Activated naive CD4-positive, alpha-beta T cell treated with anti-CD3 and anti-CD28 coated beads, Interleukin-2, amount 50 U/mL, for 72 hours (primary cell): ENCODE data around the gene CACNA2D2. TPM values are rescaled to one million over a fixed set of nuclear protein-coding genes. Genes with fewer than 3 reads are reported as not detected.

Source experiments
- ATAC-seq, 2 donors: fragments of 150-1000 bp; cut with Tn5 transposase; 2 replicates each; pipeline ENCODE4 v1.10.0; 2021; ENCODE audit warnings: mild to moderate bottlenecking in 2 of 2, moderate library complexity in 2 of 2
- DNase-seq, 2 donors: peaks; one replicate each; pipeline ENCODE4 v3.0.0; 2021 to 2022; ENCODE audit warnings: low spot score in 2 of 2
- H3K27ac Mint-ChIP-seq, 2 donors: one replicate each; pipeline ENCODE4 v1.8.0; 2022; ENCODE audit warnings: mild to moderate bottlenecking in 2 of 2, mixed read lengths in 2 of 2
- H3K36me3 Mint-ChIP-seq, 2 donors: one replicate each; pipeline ENCODE4 v1.8.0; 2022; ENCODE audit warnings: mixed read lengths in 2 of 2
- H3K9me3 Mint-ChIP-seq, 2 donors: one replicate each; pipeline ENCODE4 v1.8.0; 2022; ENCODE audit warnings: mixed read lengths in 2 of 2
- total RNA-seq, 2 donors: library from RNA; stranded (reverse); gene quantifications; one replicate each; pipeline ENCODE4 v1.2.3, GENCODE V29; 2022

The CACNA2D2 gene
- total RNA-seq, 2 donors from 2014 or later: 2.4 to 3.0 TPM

DNA sequence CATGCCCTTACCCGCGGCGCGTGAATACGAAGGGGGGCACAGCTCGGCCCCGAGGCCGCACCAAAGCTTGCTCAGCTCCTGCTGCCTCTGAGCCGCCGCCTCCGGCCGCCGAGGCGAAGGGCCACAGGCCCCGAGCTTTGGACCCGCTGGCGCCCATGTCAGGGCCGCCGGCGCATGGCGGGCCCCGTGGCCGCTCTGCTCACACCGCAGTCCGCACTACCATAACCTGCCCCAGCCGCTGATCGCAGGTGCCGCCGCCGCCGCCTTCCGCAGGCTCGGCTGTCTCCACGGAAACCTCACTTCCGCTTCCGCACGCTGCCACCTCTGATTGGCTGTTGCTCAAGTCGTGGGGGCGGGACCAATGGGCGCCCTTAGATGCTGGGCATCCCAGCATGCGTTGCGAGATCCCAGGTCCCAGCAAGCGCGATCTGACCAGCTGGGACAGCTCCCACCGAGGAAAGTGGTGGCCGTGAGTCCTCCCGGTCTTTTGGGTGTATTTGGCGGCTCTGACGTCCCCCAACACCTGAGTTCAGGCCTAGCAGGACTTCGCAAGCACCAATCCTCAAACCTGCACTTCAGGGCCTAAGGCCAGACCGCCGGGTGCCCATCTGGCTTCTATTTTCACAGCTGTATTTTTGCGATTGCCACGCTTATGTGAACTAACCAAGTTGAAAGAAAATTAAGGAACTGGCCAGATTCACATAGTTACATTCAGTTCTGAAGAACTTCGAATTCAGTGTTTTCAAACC is 175.3 kb downstream of the CACNA2D2 start, which contains the start of gene TUSC2:
TUSC2 (minus strand) TSS at position 281 of the 749 bp plus-strand sequence; CDS start at position 157, 124 bp downstream.
- ATAC-seq: peak; percentile 93 to 96
- peak; percentile 93 to 94 for DNase-seq
- no peaks in the 10 kb centered on the region for H3K9me3 Mint-ChIP-seq
- H3K27ac Mint-ChIP-seq: peak within 1 kb of the TSS; percentile 77 to 91
- H3K36me3 Mint-ChIP-seq: peaks cover 4 to 18% of the 10 kb centered on the region in 2 donors

DNA sequence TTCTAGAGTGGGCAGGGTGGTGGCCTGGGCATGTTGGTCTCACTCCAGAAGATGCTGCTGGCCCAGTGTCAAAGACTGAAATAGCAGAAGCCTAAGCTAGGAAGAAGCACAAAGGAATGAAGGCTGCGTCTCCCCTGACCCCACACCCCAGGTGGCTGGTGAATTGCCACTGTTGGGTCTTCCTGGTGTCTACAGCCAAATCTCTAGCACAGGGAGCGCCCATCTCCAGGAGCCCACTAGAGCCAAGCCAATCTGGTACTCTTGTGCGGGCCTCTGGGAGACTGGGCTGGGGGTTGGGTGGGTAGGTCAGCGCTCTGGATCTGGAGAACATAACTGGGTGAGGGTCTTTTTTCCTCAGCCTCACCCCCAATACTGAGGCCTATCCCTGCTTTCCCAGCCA is 176.3 kb downstream of the CACNA2D2 start:
- ATAC-seq (no peak), DNase-seq (no peak)
- Mint-ChIP-seq H3K36me3 (peaks cover 4 to 16% of the 10 kb centered on the region in 2 donors), H3K27ac (peak overlapping the region; percentile 77 to 89), H3K9me3 (no peaks in the 10 kb centered on the region)

DNA sequence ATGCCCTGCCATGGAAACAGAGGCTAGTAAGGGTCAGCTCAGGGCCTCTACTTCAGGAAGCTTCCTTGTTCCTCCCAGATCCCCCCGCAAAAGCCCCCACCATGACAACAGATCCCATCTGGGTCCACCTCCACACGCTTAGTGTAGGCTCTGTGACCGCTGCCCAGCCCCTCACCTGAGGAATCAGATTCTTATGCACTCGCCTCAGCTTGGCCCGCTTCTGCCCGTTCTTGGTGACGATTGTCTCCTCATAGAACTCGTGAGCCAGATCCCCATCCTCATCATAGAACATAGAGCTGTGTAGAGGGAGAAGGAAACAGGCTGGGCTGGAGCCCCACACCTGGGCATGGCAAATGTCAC is 177.3 kb downstream of the CACNA2D2 start:
- no peak for ATAC-seq
- peaks cover 4 to 9% of the 10 kb centered on the region in 2 donors for H3K36me3 Mint-ChIP-seq
- H3K27ac Mint-ChIP-seq: peak overlapping the region in 1 of 2 donors; percentile 53
- H3K9me3 Mint-ChIP-seq: no peaks in the 10 kb centered on the region
- no peak for DNase-seq

DNA sequence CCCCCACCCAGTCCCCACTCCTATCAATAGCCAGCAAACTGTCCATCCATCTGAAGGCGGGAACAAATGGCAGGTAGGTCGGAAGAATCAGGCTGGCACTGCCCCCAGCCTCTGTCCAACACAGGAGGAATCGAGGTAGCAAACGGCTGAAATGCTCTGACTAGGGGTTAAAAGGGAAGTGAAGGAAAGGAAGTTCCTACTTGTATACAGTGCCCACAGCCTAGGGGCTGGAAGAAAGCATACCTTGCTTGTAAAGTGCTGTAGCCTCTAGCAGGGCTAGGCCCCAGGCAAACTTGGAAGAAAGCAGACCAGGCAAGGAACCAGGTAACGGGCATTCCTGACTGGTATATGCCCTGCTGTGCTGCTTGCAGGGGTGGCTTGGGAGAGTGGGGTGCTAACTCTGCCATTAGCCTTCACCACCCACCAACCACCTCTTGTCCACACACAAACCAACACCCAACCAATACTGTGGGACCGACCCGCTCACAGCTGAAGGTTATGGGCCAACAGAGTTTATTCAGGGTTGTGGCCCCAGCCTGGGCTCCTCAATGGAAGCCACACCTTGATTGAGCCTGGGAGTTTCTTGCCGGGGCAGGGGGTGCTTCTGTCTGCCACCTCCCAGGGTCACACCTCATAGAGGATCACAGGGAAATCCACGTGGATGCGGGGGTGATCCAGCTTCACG is 177.8 kb downstream of the CACNA2D2 start:
- ATAC-seq (no peak), DNase-seq (no peak)
- Mint-ChIP-seq H3K36me3 (peaks cover 3 to 4% of the 10 kb centered on the region in 2 donors), H3K27ac (no peak overlapping the region), H3K9me3 (no peaks in the 10 kb centered on the region)

DNA sequence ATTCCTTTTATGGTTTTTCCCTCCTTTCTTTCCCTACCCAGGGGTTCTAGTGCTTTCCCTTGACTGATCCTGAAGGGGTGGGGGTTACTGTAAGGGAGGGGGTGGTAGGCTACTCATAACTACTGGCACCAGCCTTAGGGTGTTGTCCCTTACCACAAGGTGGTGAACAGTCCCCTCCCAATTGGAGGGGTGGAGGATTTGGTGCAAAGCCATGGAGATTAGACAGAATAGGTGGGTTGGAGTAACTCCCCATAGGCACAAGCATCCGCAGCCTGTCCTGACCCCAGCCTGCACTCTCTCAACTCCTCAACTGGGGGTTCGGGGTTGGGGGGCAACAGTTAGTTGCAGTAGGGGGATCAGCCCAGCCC is 178.3 kb downstream of the CACNA2D2 start:
- H3K9me3 Mint-ChIP-seq: no peaks in the 10 kb centered on the region
- H3K36me3 Mint-ChIP-seq: no peaks in the 10 kb centered on the region
- DNase-seq (no peak), ATAC-seq (no peak)
- H3K27ac Mint-ChIP-seq: peak overlapping the region in 1 of 2 donors; percentile 93

DNA sequence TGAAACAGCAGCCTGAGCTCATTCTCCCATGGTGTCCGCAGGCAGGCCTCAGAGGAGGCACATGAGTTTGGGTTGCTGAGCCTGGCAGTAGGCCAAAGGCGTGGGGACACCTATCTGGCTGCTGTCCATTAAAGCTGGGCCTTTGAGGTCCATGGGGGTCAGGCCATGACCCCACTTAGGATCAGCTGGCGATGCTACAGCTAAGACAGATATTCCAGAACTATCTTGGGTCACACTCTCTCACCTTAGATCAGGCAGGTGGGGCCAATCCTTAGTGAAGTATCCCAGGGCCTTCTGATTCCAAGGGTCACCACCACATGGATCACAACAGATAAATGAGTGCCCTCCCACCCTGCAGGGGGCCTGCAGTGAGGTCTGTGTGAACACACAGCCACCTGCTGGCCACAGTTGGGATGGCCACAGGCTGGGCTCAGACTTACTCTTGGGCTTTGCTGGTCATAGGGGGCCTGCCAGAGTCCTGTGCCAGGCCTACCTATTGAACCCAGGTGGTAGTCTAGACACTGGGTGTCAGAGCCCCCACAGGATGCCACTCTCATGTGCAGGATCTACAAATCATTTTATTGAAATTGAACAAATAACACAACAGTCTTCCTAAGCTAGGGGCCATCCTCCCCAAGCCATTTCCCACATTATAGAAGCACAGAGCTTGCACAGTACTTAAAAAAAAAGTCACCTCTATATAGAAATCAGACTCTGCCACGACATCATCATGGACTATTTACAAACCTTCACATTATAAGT is 178.9 kb downstream of the CACNA2D2 start:
- ATAC-seq (peak in 1 of 2 donors; percentile 34), DNase-seq (peak in 1 of 2 donors; percentile 77)
- Mint-ChIP-seq H3K36me3 (no peaks in the 10 kb centered on the region), H3K9me3 (no peaks in the 10 kb centered on the region), H3K27ac (peak overlapping the region; percentile 49 to 93)

DNA sequence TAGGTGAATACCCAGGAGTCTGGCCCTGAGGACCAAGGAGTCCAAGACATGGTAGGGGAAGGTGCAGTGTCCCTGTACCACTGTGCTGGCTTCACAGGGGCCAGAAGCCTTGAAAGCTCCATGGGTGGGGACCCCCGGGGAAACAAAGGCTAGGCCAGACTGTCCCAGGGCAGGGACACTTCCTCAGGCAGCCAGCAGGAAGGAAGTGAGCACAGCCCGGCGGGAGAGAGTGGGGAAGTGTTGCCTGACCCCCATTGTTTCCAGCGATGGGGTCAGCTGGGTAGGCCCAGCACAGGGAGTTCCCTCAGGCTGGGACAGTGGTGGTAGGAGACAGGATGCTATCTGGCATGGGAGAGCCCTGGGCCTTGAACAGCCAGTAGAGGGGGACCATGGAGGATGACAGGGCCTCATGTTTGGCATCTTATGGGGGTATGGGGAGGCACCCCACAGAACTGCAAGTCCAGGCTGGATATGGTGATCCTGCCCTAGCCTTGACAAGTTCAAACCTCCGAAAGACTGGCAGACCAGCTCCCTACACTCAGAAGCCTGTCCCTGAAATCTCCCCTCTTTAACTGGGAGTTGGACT is 179.7 kb downstream of the CACNA2D2 start:
- no peaks in the 10 kb centered on the region for H3K36me3 Mint-ChIP-seq
- DNase-seq (no peak), ATAC-seq (no peak)
- H3K9me3 Mint-ChIP-seq: no peaks in the 10 kb centered on the region
- H3K27ac Mint-ChIP-seq: peak overlapping the region; percentile 49 to 87

DNA sequence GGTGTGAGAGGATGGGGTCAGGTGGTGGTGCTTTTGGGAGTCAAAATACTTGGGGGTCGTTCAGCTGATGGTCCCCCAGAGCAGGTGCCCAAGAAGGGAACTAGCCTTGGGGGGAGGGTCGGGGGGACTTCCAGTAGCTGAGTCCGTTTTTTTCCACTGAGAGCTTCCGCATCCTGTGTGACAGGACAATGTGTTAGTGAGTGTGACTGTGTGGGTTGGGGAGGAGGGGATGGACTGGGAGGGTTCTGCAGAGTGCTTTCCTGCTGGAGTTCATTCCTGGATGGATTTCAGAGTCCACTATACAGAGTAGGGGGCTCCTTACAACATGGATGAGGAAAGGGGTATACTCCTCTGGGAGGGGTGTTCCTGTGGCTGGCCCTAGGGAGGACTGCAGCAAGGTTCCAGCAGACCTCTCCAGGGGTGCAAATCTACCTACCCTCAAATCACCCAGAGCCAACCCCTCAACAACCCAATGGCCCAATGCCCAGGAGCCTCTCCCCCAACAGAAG is 180.3 kb downstream of the CACNA2D2 start:
- Mint-ChIP-seq H3K27ac (peak overlapping the region; percentile 49 to 87), H3K36me3 (no peaks in the 10 kb centered on the region), H3K9me3 (no peaks in the 10 kb centered on the region)
- ATAC-seq: no peak
- DNase-seq: no peak

DNA sequence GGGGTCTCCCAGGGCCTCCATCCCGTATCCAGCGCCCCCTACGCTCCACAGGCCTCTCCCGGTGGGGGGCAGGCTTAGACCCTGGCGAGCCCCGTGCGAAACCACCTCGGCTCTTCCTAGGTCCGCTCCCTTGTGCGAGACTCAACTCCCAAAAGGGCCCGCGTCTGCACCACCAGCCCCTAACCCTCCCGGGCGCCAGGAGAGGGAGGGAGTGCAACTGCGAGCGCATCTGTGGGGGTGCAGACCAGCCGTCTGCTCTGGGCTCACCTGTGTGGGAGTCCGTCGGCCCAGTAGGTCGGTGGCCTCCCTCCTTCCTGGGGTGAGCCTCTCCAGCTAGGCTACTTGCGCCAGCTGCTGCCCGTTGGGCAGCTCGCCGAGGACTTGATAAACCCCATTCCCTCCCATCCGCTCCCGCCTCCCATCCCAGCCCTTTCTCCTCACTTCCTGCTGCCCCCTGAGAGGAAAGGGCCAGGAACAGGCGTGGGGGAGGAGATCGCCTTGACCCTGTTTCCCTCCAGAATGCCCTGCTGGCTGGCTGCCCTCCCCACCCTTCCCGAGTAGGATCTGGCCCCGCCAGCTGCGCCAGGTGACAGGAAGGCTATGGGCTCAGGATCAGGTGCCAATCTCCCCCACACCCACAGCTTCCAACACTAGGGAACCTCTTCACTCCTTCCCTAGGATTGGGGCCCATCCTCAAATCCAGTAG is 180.9 kb downstream of the CACNA2D2 start, which contains the start of gene HYAL2:
HYAL2 (minus strand) TSS at position 360 of the 706 bp plus-strand sequence. CDS start 2,256 bp downstream, outside the sequence.
- no peaks in the 10 kb centered on the region for H3K9me3 Mint-ChIP-seq
- DNase-seq (no peak), ATAC-seq (no peak)
- H3K36me3 Mint-ChIP-seq: no peaks in the 10 kb centered on the region
- peak within 1 kb of the TSS; percentile 87 to 94 for H3K27ac Mint-ChIP-seq

DNA sequence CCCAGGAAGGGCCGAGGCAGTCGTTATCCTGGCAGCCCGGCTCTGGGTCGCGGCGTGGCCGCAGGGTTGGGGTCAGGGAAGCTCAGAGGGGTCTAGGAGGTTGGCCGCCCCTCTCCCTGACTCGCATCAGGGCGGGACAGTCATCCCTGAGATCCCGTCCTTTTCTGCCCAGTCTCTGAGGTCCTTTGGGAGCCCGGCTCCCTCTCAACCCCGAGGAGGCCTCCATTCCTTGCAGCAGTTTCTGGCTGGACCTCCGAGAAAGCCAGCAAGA is 181.4 kb downstream of the CACNA2D2 start:
- Mint-ChIP-seq H3K36me3 (no peaks in the 10 kb centered on the region), H3K27ac (peak overlapping the region in 1 of 2 donors; percentile 87), H3K9me3 (no peaks in the 10 kb centered on the region)
- ATAC-seq (no peak), DNase-seq (no peak)

DNA sequence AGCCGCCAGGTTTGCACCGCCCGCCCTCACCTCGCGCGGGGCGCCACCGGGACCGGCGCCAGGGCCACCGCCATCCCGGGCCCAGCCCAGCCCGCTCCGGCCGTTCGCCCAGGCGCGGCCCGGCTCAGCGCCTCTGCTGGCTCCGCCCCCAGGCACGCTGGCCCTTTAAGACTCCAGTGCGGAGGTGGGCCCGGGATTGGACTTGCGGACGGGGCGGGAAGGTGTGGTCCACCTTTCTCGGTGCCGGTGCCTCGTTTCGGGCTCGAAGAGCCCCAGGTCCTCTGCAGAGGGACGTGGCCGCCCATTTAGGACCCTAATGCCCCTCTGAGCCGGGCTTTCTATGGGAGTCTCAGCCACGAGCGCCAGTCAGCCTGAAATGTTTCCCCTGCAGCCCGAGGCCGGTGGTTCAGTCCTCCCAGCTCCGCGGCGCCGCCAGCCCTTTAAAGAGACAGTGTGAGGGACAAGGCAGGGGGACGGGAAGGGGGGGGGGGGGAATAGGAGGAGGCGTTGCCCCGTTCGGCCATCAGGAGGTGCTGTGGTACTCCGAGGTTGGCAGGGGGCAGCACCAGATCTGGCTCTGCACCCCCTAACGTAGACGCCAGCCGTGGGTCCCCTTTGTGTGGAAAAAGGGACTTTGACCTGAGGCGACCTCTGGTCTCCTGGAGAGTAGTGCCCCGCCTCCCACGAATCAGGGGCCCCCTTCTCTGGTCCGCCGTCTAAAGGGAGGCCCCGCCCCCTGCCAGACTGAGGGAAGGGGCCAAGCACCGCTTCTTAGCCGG is 181.9 kb downstream of the CACNA2D2 start:
- ATAC-seq (peak; percentile 85 to 86), DNase-seq (peak; percentile 86 to 91)
- no peaks in the 10 kb centered on the region for H3K9me3 Mint-ChIP-seq
- no peaks in the 10 kb centered on the region for H3K36me3 Mint-ChIP-seq
- peak overlapping the region; percentile 87 to 94 for H3K27ac Mint-ChIP-seq

DNA sequence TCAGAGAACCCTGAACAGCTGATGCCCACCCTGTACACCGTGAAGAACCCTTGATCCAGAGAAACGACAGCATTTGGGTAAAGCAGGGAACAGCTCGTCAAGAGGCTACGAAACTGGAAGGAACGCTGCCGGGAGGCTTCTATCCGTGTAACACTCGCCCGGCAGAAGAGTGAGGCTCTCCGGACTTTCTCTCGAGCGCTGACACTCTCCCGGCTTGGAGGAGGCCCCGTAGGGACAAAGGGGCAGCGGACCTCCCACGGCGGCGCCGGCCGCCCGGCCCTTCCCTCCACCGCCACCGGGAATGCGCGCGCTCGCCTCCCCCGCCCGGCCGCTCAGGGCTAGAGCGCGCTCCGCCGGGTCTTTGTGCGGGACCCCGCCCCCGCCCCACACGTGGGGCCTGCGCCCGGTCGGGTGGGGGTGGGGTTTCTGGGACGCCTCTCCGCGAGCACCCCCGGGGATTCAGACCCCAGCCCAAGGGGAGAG is 182.5 kb downstream of the CACNA2D2 start:
- ATAC-seq: peak; percentile 72 to 73
- peak overlapping the region; percentile 87 to 90 for H3K27ac Mint-ChIP-seq
- peak in 1 of 2 donors; percentile 70 for DNase-seq
- H3K9me3 Mint-ChIP-seq: no peaks in the 10 kb centered on the region
- H3K36me3 Mint-ChIP-seq: no peaks in the 10 kb centered on the region

DNA sequence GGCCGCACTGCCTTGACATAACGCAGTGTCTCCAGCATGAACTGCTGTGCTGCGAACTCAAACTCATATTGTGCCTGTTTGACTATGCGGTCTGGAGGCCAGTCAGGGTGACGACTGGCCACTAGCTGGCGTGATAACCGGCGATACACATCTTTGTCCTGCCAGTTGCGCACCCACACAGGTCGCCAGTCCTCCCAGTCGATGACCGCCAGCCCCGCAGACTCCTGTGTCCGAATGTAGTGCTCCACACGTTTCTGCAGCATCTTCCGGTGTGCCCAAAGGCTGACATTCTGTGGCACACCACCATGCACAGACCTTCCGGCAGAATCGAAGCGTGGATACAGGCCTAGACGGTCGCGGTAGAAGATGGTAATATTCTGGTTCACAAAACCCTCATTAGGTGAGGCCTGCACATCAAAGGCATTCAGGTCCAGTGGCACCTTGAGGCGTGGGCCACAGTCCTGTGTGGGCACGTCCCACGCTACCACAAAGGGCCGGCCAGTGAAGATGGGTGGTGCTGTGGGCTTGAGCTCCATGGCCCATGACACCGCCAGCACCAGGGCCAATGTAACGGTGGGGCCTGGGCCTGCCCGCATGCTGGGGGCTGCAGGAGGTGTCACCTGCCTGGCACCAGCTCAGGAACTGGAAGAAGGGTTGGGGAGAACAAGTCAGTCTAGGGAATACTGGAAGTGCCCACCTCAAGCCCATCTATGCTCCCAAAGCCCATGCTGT is 183.4 kb downstream of the CACNA2D2 start:
- no peak for DNase-seq
- no peaks in the 10 kb centered on the region for H3K9me3 Mint-ChIP-seq
- no peak for ATAC-seq
- no peaks in the 10 kb centered on the region for H3K36me3 Mint-ChIP-seq
- peak overlapping the region in 1 of 2 donors; percentile 76 for H3K27ac Mint-ChIP-seq

DNA sequence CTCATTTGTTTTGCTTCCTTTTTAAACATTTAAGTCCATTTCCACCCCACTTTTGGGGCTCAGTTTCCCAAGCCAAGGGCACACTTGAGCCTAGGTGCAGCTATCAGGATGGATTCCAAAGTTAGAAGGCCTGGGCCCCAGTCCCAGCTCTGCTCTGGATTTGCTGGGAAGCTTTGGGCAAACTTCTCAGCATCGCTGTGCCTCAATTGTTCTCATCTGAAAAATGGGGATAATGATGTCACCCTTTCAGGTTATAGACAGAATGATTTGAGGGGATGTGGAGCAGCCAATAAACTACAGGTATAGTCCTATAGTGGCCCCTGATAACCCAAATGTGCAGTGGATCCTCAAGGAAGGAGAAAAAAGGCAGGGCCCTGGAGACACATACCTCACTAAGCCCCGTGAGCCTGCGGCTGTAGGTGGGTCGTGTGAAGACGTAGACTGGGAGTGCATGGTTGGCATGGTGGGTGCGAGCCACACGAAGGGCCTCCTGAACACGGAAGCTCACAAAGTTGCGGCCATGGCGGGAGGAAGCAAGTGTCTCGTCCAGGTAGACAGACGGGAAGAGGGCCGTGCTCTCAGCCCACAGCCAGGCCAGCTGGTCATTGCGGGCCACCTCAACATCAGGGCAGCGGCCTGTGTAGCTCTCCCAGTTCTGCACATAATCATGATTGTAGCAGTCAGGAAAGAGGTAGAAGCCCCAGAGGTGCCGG is 184.1 kb downstream of the CACNA2D2 start:
- no peak for DNase-seq
- Mint-ChIP-seq H3K9me3 (no peaks in the 10 kb centered on the region), H3K36me3 (no peaks in the 10 kb centered on the region), H3K27ac (no peak overlapping the region)
- ATAC-seq: no peak
